RPMI8226 (cell line): ENCODE measurements around the gene SMARCA1.
"Not testable (repeated sequence)": the region's sequence is repeated elsewhere in the genome, so short reads cannot be mapped to it uniquely, and the experiment has no call there.

ENCODE experiments used
- DNase-seq: peaks from one replicate; pipeline ENCODE4 v3.0.0-alpha.2; 2015

SMARCA1 gene

GRCh38 chrX:129523079-129523911 is at the start of gene SMARCA1:
Gene SMARCA1, minus strand, starts transcription at chrX:129523490. Its CDS starts 120 bp downstream, at chrX:129523370.
- peak; percentile 8 for DNase-seq

- DNase-seq: no peak
Observed at GRCh38 chrX:129572422-129572821, 49.1 kb upstream of the SMARCA1 start.

GRCh38 chrX:129568349-129568748 is 45.1 kb upstream of the SMARCA1 start:
- no peak for DNase-seq

- no peak for DNase-seq
Observed at GRCh38 chrX:129566073-129566472, 42.8 kb upstream of the SMARCA1 start.

GRCh38 chrX:129565046-129565650 is 41.9 kb upstream of the SMARCA1 start:
- no peak for DNase-seq

GRCh38 chrX:129564345-129564744 is 41.1 kb upstream of the SMARCA1 start:
- not testable (repeated sequence) for DNase-seq

GRCh38 chrX:129561453-129561852 is 38.2 kb upstream of the SMARCA1 start:
- DNase-seq: no peak

GRCh38 chrX:129559783-129560182 is 36.5 kb upstream of the SMARCA1 start:
- DNase-seq: no peak

- no peak for DNase-seq
Observed at GRCh38 chrX:129557844-129558480, 34.7 kb upstream of the SMARCA1 start.

- DNase-seq: no peak
Observed at GRCh38 chrX:129556806-129557315, 33.6 kb upstream of the SMARCA1 start.

GRCh38 chrX:129554816-129555215 is 31.5 kb upstream of the SMARCA1 start:
- not testable (repeated sequence) for DNase-seq

GRCh38 chrX:129553619-129554288 is 30.5 kb upstream of the SMARCA1 start:
- DNase-seq: peak; percentile 78

- no peak for DNase-seq
Observed at GRCh38 chrX:129549124-129549523, 25.8 kb upstream of the SMARCA1 start.

- peak; percentile 89 for DNase-seq
Observed at GRCh38 chrX:129545408-129545807, 22.1 kb upstream of the SMARCA1 start.

GRCh38 chrX:129544780-129545179 is 21.5 kb upstream of the SMARCA1 start:
- DNase-seq: no peak

- peak; percentile 24 for DNase-seq
Observed at GRCh38 chrX:129540722-129541184, 17.5 kb upstream of the SMARCA1 start.

GRCh38 chrX:129540068-129540653 is 16.9 kb upstream of the SMARCA1 start, which contains the start of gene OCRL:
Gene OCRL, plus strand, starts transcription at chrX:129540259. Its CDS starts 181 bp downstream, at chrX:129540440.
- DNase-seq: peak; percentile 81

- DNase-seq: no peak
Observed at GRCh38 chrX:129534816-129535578, 11.7 kb upstream of the SMARCA1 start.

GRCh38 chrX:129531132-129531531 is 7.8 kb upstream of the SMARCA1 start:
- DNase-seq: peak; percentile 41

- DNase-seq: peak; percentile 73
Observed at GRCh38 chrX:129530410-129530809, 7.1 kb upstream of the SMARCA1 start.

- DNase-seq: peak; percentile 94
Observed at GRCh38 chrX:129529685-129530281, 6.5 kb upstream of the SMARCA1 start.
